Adrenal gland (tissue), 12 donors: ENCODE measurements around the gene GGNBP2. TPM values are rescaled to one million over a fixed set of nuclear protein-coding genes. Genes with fewer than 3 reads are reported as not detected.

Experiments used
- DNase-seq, 7 donors: peaks; one replicate each; pipeline ENCODE4 v3.0.0-alpha.2; 2019 to 2020
- H3K27ac ChIP-seq, 5 donors: fragments of 200-600 bp; sonication (generic) in 4 of 5; 1 replicate in 3 of 5; 2 replicates in 2 of 5; pipeline versions ENCODE4 v1.5.1 to v1.8.0; 2016 to 2020; ENCODE audit warnings: mild to moderate bottlenecking in 1 of 5
- H3K27me3 ChIP-seq: fragments of 200-600 bp; 2 replicates; pipeline ENCODE4 v1.8.0; 2021
- H3K36me3 ChIP-seq, 2 donors: fragments of 200-600 bp; replicated peaks in 1 of 2; 1 replicate in 1 of 2; 2 replicates in 1 of 2; pipeline versions ENCODE4 v1.5.1 to v1.8.0; 2018 to 2022
- H3K4me1 ChIP-seq, 2 donors: fragments of 200-600 bp; replicated peaks in 1 of 2; 1 replicate in 1 of 2; 2 replicates in 1 of 2; pipeline versions ENCODE4 v1.5.1 to v1.8.0; 2018 to 2021
- H3K4me3 ChIP-seq, 4 donors: fragments of 200-600 bp; sonication (generic) in 3 of 4; one replicate each; pipeline ENCODE4 v1.5.1; 2016 to 2018
- H3K9me3 ChIP-seq, 3 donors: fragments of 200-600 bp; sonication (generic) in 1 of 3; replicated peaks in 1 of 3; 1 replicate in 2 of 3; 2 replicates in 1 of 3; pipeline versions ENCODE4 v1.5.1 to v1.8.0; 2016 to 2021
- POLR2A ChIP-seq, 2 donors: fragments of 450-650 bp; IDR thresholded peaks; one replicate each; pipeline ENCODE4 v1.6.1; 2017; ENCODE audit warnings: antibody characterized with exemption in 2 of 2, mild to moderate bottlenecking in 2 of 2, moderate library complexity in 1 of 2
- WGBS, 4 donors: extraction: QIAGEN DNeasy Blood & Tissue Kit in 2 of 4; methylation state at CpG; one replicate each; pipeline versions ENCODE4 v1.1.5 to v1.1.7; 2013 to 2017; 5-methylcytosine and 5-hydroxymethylcytosine counted together
- intact Hi-C, 2 donors: fragments of 100-400 bp; cut with DNase I; formaldehyde crosslinking; loops; one replicate each; pipeline versions ENCODE4 v1.14.1 to v1.15.0; 2022 to 2023
- polyA plus RNA-seq, 3 donors: library from polyadenylated mRNA; stranded (reverse); fragments of 200-250 nt in 2 of 3; fragments of 350-450 nt in 1 of 3; fragmentation: Illumina TruSeq in 1 of 3; extraction: RNeasy Lipid Tissue Mini Kit (QIAGEN cat#74804) in 1 of 3; gene quantifications; one replicate each; pipeline ENCODE4 v1.2.3, GENCODE V29; 2013 to 2014
- total RNA-seq, 9 donors: library from RNA; depleted of rRNA in 4 of 9; stranded (reverse); fragments of >200 nt in 4 of 9; fragments of 120-200 nt in 1 of 9; fragmentation: NEBNext Ultra II Directional in 1 of 9; extraction: Animal tissue kit (Norgen Biotek cat#: 25700) in 1 of 9; gene quantifications; one replicate each; pipeline versions ENCODE4 v1.1.0 to v1.2.4, GENCODE V29; 2013 to 2023
- TF ChIP-seq, protein P1 (sequence below), 6 experiments: fragments of 450-650 bp in 4 of 6; fragments of 200-600 bp in 2 of 6; sonication (generic) in 1 of 6; IDR thresholded peaks; 1 replicate in 5 of 6; 2 replicates in 1 of 6; pipeline versions ENCODE4 v1.5.1 to v1.8.0; 2016 to 2021; ENCODE audit warnings: antibody characterized with exemption in 6 of 6, mild to moderate bottlenecking in 2 of 6, moderate library complexity in 1 of 6
- donor health status: healthy with polysubstance abuse.
- donor health status: Bipolar disorder and iron deficiency.
- donor health status: DM: yes; HTN: yes; CAD: no.
- donor health status: DM: no; HTN: no; CAD: no.
- donor health status: DM: no; HTN: no; CAD: no.
- donor health status: DM: yes; HTN: yes; CAD: no.

GGNBP2 gene
- total and polyA plus RNA-seq, 12 donors = 30.4 to 87.3 (median 60.4) TPM

DNA sequence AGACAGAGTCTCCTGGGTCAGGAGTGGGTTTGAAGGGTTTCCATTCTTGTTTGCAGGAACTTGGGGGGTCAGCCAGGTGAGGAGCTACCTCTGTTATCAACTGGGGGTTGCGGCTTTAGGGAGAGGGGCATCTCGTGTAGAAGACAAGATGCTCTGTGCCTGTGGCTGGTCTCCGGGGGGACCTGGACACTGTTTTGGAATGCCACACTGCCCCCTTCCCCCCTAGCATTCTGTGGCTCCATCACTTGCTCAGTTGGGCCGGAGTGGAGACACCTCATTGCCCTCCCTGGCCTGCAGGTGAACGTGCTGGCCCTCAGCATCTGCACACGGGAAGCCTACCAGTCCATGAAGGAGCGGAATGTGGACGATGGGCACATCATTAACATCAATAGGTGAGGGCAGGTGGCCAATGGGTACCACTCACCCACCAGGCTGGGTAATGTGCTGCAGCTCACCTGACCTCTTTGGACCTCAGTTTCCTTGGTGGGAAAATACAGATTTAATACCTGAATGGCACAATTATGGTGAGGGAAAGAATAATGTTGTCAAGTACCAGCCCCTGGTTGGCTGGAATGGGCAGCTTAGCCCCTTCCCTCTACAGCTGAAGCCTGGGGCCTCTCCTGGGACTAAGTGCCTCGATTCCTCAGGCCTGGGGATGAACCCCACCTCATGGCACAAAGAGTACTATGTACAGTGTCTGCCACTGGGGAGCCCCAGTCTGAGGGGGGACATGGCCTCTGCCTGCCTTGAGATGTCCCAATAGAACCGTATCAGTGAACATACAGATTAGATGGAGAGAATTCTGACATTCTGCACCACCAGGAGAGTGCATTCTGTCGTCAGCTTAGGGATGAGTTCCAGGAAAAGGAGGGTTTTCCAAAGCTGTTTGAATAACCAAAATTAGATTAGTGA is 53.4 kb downstream of the GGNBP2 start:
- Histone ChIP-seq H3K36me3 (no peaks in the 10 kb centered on the region), H3K27ac (no peak overlapping the region), H3K27me3 (no peaks in the 10 kb centered on the region), H3K9me3 (no peaks in the 10 kb centered on the region), H3K4me3 (no peak overlapping the region), H3K4me1 (peaks cover 13 to 18% of the 10 kb centered on the region in 2 donors)
- 89 to 97% (median 92%) methylated on average over 8 to 11 of the region's 11 CpGs for WGBS, 4 donors
- TF ChIP-seq POLR2A (IDR thresholded peaks at IDR 0.05) = no peak
- TF ChIP-seq, protein P1, sequence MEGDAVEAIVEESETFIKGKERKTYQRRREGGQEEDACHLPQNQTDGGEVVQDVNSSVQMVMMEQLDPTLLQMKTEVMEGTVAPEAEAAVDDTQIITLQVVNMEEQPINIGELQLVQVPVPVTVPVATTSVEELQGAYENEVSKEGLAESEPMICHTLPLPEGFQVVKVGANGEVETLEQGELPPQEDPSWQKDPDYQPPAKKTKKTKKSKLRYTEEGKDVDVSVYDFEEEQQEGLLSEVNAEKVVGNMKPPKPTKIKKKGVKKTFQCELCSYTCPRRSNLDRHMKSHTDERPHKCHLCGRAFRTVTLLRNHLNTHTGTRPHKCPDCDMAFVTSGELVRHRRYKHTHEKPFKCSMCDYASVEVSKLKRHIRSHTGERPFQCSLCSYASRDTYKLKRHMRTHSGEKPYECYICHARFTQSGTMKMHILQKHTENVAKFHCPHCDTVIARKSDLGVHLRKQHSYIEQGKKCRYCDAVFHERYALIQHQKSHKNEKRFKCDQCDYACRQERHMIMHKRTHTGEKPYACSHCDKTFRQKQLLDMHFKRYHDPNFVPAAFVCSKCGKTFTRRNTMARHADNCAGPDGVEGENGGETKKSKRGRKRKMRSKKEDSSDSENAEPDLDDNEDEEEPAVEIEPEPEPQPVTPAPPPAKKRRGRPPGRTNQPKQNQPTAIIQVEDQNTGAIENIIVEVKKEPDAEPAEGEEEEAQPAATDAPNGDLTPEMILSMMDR (IDR thresholded peaks at IDR 0.05) = no peak
- DNase-seq = no peak
- intact Hi-C loops = no loop called here

DNA sequence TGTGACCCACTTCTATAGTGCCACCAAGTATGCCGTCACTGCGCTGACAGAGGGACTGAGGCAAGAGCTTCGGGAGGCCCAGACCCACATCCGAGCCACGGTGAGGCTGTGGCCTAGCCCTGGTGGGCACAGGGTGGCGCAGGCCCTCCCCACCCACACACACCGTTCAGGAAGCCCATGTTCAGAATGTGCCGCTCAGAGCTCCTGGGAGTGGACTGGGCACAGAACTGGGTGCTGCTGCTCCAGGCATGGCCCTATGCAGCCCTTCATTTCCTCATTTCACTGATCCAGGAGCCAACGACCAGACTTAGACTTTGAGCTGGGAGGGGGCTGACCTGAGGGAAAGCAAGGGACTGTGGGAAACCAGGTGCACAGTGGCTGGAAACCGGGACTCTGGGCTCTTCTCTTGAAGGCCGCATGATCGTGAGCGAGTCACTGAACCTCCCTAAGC is 54.3 kb downstream of the GGNBP2 start:
- TF ChIP-seq POLR2A (IDR thresholded peaks at IDR 0.05) = no peak
- TF ChIP-seq, protein P1 (IDR thresholded peaks at IDR 0.05) = no peak
- Histone ChIP-seq H3K27ac (no peak overlapping the region), H3K27me3 (no peaks in the 10 kb centered on the region), H3K36me3 (no peaks in the 10 kb centered on the region), H3K9me3 (no peaks in the 10 kb centered on the region), H3K4me1 (peaks cover 12 to 26% of the 10 kb centered on the region in 2 donors), H3K4me3 (no peak overlapping the region)
- intact Hi-C loops = no loop called here
- WGBS, 4 donors = 84 to 89% (median 85%) methylated on average over 10 to 13 of the region's 13 CpGs
- no peak for DNase-seq

DNA sequence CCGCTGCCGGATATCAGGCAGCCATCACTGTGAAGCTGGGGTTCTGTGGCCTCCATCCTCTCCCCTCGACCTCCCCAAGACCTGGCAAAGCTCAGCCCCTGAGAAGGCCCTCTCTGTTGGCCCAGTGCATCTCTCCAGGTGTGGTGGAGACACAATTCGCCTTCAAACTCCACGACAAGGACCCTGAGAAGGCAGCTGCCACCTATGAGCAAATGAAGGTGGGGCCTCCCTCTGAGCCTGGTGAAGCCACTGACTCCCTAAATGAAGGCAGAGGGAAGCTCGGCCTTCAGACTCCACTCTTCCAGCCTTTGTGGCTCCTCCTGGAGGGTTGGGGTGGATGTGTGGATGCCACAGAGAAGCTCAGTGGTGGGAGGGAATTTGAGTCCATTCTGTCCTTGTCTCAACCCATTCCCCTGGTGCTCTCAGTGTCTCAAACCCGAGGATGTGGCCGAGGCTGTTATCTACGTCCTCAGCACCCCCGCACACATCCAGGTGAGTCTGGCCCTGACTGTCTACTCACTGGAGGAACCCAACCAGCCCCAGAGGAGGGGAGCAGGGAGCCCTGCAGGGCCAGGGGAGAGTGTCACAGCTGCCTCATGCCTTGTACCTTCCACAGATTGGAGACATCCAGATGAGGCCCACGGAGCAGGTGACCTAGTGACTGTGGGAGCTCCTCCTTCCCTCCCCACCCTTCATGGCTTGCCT is 55.0 kb downstream of the GGNBP2 start:
- no peak for DNase-seq
- TF ChIP-seq POLR2A (IDR thresholded peaks at IDR 0.05) = no peak
- TF ChIP-seq, protein P1 (IDR thresholded peaks at IDR 0.05) = no peak

DNA sequence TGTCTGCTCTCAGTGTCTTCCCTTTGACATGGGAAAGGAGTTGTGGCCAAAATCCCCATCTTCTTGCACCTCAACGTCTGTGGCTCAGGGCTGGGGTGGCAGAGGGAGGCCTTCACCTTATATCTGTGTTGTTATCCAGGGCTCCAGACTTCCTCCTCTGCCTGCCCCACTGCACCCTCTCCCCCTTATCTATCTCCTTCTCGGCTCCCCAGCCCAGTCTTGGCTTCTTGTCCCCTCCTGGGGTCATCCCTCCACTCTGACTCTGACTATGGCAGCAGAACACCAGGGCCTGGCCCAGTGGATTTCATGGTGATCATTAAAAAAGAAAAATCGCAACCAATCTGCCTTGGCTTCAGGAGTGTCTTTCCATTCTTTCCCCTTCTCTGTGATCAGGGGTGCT is 55.7 kb downstream of the GGNBP2 start:
- H3K4me3 ChIP-seq = no peak overlapping the region
- no peaks in the 10 kb centered on the region for H3K36me3 ChIP-seq
- H3K4me1 ChIP-seq = peaks cover 12 to 28% of the 10 kb centered on the region in 2 donors
- TF ChIP-seq, protein P1 (IDR thresholded peaks at IDR 0.05) = no peak
- TF ChIP-seq POLR2A (IDR thresholded peaks at IDR 0.05) = no peak
- WGBS, 4 donors = 67 to 76% (median 71%) methylated on average over 3 of the region's 3 CpGs
- no peaks in the 10 kb centered on the region for H3K9me3 ChIP-seq
- peak overlapping the region in 2 of 5 donors; percentile 65 to 93 for H3K27ac ChIP-seq
- intact Hi-C loops = no loop called here
- H3K27me3 ChIP-seq = no peaks in the 10 kb centered on the region
- DNase-seq = no peak

More for the DNA sequence above, 55.0 kb downstream of the GGNBP2 start:
- intact Hi-C loops = no loop called here
- no peaks in the 10 kb centered on the region for H3K9me3 ChIP-seq
- no peaks in the 10 kb centered on the region for H3K27me3 ChIP-seq
- H3K27ac ChIP-seq = no peak overlapping the region
- no peak overlapping the region for H3K4me3 ChIP-seq
- H3K4me1 ChIP-seq = peaks cover 12 to 28% of the 10 kb centered on the region in 2 donors
- H3K36me3 ChIP-seq = no peaks in the 10 kb centered on the region
- 92 to 94% (median 94%) methylated on average over 8 to 11 of the region's 11 CpGs for WGBS, 4 donors
